ENCODE data around the gene PIEZO1.

DNA sequence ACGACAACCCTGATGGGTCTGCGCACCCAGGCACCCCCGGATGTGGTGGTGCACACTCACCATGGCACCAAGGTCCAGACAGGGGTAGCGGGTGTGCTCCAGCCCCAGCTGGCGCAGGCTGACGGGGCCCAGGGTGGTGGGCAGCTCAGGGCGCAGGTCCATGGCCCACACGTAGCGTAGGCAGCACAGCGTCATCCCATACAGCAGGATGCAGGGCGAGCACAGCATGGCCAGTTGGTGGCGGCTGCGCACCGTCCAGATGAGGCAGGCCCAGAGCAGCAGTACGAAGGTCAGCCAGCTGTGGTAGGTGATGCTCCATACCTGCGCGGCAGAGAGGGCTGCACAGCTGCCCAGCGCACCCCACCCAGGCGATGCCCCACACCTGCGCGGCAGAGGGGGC lies 48.9 kb downstream of the PIEZO1 start:
- TF ChIP-seq, protein P1, sequence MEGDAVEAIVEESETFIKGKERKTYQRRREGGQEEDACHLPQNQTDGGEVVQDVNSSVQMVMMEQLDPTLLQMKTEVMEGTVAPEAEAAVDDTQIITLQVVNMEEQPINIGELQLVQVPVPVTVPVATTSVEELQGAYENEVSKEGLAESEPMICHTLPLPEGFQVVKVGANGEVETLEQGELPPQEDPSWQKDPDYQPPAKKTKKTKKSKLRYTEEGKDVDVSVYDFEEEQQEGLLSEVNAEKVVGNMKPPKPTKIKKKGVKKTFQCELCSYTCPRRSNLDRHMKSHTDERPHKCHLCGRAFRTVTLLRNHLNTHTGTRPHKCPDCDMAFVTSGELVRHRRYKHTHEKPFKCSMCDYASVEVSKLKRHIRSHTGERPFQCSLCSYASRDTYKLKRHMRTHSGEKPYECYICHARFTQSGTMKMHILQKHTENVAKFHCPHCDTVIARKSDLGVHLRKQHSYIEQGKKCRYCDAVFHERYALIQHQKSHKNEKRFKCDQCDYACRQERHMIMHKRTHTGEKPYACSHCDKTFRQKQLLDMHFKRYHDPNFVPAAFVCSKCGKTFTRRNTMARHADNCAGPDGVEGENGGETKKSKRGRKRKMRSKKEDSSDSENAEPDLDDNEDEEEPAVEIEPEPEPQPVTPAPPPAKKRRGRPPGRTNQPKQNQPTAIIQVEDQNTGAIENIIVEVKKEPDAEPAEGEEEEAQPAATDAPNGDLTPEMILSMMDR (IDR thresholded peaks at IDR 0.05 in 2 of 3, conservative IDR thresholded peaks at IDR 0.05 in 1 of 3; ENCODE audit: control insufficient read depth in 2 of 3, extremely low read depth in 1 of 3, insufficient read depth in 1 of 3, low read depth in 3 of 3, low read length in 3 of 3), result no peak
- no peak for TF ChIP-seq POLR2AphosphoS5 (IDR thresholded peaks at IDR 0.05; ENCODE audit: low read length)
- TF ChIP-seq EZH2 (IDR thresholded peaks at IDR 0.05; ENCODE audit: borderline replicate concordance, control insufficient read depth, low read depth, low read length), result no peak
- TF ChIP-seq, protein P2, sequence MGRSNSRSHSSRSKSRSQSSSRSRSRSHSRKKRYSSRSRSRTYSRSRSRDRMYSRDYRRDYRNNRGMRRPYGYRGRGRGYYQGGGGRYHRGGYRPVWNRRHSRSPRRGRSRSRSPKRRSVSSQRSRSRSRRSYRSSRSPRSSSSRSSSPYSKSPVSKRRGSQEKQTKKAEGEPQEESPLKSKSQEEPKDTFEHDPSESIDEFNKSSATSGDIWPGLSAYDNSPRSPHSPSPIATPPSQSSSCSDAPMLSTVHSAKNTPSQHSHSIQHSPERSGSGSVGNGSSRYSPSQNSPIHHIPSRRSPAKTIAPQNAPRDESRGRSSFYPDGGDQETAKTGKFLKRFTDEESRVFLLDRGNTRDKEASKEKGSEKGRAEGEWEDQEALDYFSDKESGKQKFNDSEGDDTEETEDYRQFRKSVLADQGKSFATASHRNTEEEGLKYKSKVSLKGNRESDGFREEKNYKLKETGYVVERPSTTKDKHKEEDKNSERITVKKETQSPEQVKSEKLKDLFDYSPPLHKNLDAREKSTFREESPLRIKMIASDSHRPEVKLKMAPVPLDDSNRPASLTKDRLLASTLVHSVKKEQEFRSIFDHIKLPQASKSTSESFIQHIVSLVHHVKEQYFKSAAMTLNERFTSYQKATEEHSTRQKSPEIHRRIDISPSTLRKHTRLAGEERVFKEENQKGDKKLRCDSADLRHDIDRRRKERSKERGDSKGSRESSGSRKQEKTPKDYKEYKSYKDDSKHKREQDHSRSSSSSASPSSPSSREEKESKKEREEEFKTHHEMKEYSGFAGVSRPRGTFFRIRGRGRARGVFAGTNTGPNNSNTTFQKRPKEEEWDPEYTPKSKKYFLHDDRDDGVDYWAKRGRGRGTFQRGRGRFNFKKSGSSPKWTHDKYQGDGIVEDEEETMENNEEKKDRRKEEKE (IDR thresholded peaks at IDR 0.05), result no peak
- TF ChIP-seq NFYB (IDR thresholded peaks at IDR 0.05; ENCODE audit: insufficient read depth, low read depth, low read length), result no peak
- TF ChIP-seq, protein P3, sequence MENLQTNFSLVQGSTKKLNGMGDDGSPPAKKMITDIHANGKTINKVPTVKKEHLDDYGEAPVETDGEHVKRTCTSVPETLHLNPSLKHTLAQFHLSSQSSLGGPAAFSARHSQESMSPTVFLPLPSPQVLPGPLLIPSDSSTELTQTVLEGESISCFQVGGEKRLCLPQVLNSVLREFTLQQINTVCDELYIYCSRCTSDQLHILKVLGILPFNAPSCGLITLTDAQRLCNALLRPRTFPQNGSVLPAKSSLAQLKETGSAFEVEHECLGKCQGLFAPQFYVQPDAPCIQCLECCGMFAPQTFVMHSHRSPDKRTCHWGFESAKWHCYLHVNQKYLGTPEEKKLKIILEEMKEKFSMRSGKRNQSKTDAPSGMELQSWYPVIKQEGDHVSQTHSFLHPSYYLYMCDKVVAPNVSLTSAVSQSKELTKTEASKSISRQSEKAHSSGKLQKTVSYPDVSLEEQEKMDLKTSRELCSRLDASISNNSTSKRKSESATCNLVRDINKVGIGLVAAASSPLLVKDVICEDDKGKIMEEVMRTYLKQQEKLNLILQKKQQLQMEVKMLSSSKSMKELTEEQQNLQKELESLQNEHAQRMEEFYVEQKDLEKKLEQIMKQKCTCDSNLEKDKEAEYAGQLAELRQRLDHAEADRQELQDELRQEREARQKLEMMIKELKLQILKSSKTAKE (IDR thresholded peaks at IDR 0.05; ENCODE audit: low read depth, poor library complexity, severe bottlenecking), result no peak
- TF ChIP-seq SP1 (IDR thresholded peaks at IDR 0.05; ENCODE audit: low read depth, low read length), result no peak
- TF ChIP-seq, protein P4, sequence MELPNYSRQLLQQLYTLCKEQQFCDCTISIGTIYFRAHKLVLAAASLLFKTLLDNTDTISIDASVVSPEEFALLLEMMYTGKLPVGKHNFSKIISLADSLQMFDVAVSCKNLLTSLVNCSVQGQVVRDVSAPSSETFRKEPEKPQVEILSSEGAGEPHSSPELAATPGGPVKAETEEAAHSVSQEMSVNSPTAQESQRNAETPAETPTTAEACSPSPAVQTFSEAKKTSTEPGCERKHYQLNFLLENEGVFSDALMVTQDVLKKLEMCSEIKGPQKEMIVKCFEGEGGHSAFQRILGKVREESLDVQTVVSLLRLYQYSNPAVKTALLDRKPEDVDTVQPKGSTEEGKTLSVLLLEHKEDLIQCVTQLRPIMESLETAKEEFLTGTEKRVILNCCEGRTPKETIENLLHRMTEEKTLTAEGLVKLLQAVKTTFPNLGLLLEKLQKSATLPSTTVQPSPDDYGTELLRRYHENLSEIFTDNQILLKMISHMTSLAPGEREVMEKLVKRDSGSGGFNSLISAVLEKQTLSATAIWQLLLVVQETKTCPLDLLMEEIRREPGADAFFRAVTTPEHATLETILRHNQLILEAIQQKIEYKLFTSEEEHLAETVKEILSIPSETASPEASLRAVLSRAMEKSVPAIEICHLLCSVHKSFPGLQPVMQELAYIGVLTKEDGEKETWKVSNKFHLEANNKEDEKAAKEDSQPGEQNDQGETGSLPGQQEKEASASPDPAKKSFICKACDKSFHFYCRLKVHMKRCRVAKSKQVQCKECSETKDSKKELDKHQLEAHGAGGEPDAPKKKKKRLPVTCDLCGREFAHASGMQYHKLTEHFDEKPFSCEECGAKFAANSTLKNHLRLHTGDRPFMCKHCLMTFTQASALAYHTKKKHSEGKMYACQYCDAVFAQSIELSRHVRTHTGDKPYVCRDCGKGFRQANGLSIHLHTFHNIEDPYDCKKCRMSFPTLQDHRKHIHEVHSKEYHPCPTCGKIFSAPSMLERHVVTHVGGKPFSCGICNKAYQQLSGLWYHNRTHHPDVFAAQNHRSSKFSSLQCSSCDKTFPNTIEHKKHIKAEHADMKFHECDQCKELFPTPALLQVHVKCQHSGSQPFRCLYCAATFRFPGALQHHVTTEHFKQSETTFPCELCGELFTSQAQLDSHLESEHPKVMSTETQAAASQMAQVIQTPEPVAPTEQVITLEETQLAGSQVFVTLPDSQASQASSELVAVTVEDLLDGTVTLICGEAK (IDR thresholded peaks at IDR 0.05; ENCODE audit: borderline replicate concordance), result no peak
- no peak for TF ChIP-seq NFXL1 (IDR thresholded peaks at IDR 0.05; ENCODE audit: borderline replicate concordance)
- TF ChIP-seq TAF1 (IDR thresholded peaks at IDR 0.05; ENCODE audit: borderline replicate concordance, low read depth, low read length), result no peak
- no peak for TF ChIP-seq TARDBP (IDR thresholded peaks at IDR 0.05; ENCODE audit: borderline replicate concordance)

Data from GM12878 (cell line).